Measurements from ENCODE around the gene PATJ.
"Not testable (repeated sequence)": the region's sequence is repeated elsewhere in the genome, so short reads cannot be mapped to it uniquely, and the experiment has no call there.

GRCh38 chr1:62170380-62170779, 428.1 kb downstream of the PATJ start:
- not testable (repeated sequence) for TF ChIP-seq ZNF513 (tag by site-specific recombination; IDR thresholded peaks at IDR 0.05); ZNF501 (tag by site-specific recombination; IDR thresholded peaks at IDR 0.05); CTCF (tag by site-specific recombination; IDR thresholded peaks at IDR 0.05); TCF7L2 (IDR thresholded peaks at IDR 0.05; ENCODE audit: borderline replicate concordance, low read depth, low read length); ZNF280D (tag by site-specific recombination; IDR thresholded peaks at IDR 0.05); TSHZ1 (tag by site-specific recombination; IDR thresholded peaks at IDR 0.05; ENCODE audit: borderline replicate concordance); ELK4 (IDR thresholded peaks at IDR 0.05; ENCODE audit: borderline replicate concordance, low read depth, low read length); YY1 (tag by site-specific recombination; IDR thresholded peaks at IDR 0.05); ZNF274 (IDR thresholded peaks at IDR 0.05; ENCODE audit: low read length); ZNF274 (tag by site-specific recombination; IDR thresholded peaks at IDR 0.05; ENCODE audit: borderline replicate concordance); ZNF324 (tag by site-specific recombination; IDR thresholded peaks at IDR 0.05); ATF2 (tag by site-specific recombination; IDR thresholded peaks at IDR 0.05; ENCODE audit: low read depth); PRDM1 (tag by site-specific recombination; IDR thresholded peaks at IDR 0.05); HOXA7 (CRISPR knock-in tag; IDR thresholded peaks at IDR 0.05; ENCODE audit: borderline replicate concordance)
